K562 (cell line): ENCODE results near the gene HPD. TPM values are rescaled to one million over a fixed set of nuclear protein-coding genes. Genes with fewer than 3 reads are reported as not detected.

ENCODE experiments used
- ARNT ChIP-seq, 2 experiments: fragments of 450-650 bp; IDR thresholded peaks; 2 replicates each; pipeline ENCODE4 v1.6.1; 2016; ENCODE audit warnings: mild to moderate bottlenecking in 1 of 2
- BMI1 ChIP-seq: fragments of 150-350 bp; IDR thresholded peaks from 2 replicates; pipeline ENCODE4 v1.6.1; 2014; ENCODE audit warnings: low read length
- CEBPG ChIP-seq, 3 experiments: fragments of 200-800 bp in 1 of 3; sonication (Bioruptor generic) in 1 of 3; sonication (generic) in 1 of 3; formaldehyde crosslinking in 1 of 3; IDR thresholded peaks in 2 of 3; conservative IDR thresholded peaks in 1 of 3; 2 replicates each; pipeline versions ENCODE4 v1.6.1 to v1.8.0; 2016 to 2022; ENCODE audit warnings: missing compliant biosample characterization in 2 of 3, missing genetic modification characterization in 2 of 3, mild to moderate bottlenecking in 1 of 3, missing genetic modification reagents in 1 of 3
- CHCHD3 ChIP-seq: fragments of 250-450 bp; sonication (Bioruptor Pico); IDR thresholded peaks from 2 replicates; pipeline ENCODE4 v2.1.2; 2022; ENCODE audit warnings: mild to moderate bottlenecking
- COPS2 ChIP-seq: fragments of 450-650 bp; conservative IDR thresholded peaks from 2 replicates; pipeline ENCODE4 v1.6.1; 2016; ENCODE audit warnings: mild to moderate bottlenecking, moderate library complexity
- DACH1 ChIP-seq: fragments of 450-650 bp; IDR thresholded peaks from 2 replicates; pipeline ENCODE4 v1.6.1; 2018; ENCODE audit not compliant: partially characterized antibody
- FOXM1 ChIP-seq, 2 experiments: fragments of 450-650 bp in 1 of 2; sonication (generic) in 1 of 2; formaldehyde crosslinking in 1 of 2; IDR thresholded peaks; 2 replicates each; pipeline versions ENCODE4 v1.6.1 to v1.9.0; 2017 to 2022; ENCODE audit warnings: low read depth in 2 of 2, mild to moderate bottlenecking in 2 of 2, missing genetic modification reagents in 1 of 2, moderate library complexity in 1 of 2
- GATAD2B ChIP-seq: fragments of 450-650 bp; IDR thresholded peaks from 2 replicates; pipeline ENCODE4 v1.6.1; 2017; ENCODE audit warnings: mild to moderate bottlenecking, borderline replicate concordance
- RBM25 ChIP-seq: fragments of 200-400 bp; formaldehyde crosslinking; IDR thresholded peaks from 2 replicates; pipeline ENCODE4 v1.6.1; 2018; ENCODE audit warnings: low read length, low read depth, moderate library complexity; ENCODE audit not compliant: severe bottlenecking
- RUNX1 ChIP-seq: sonication (generic); IDR thresholded peaks from 2 replicates; pipeline ENCODE4 v1.6.1; 2016; ENCODE audit warnings: antibody characterized with exemption, low read depth
- TFAM ChIP-seq: fragments of 250-450 bp; sonication (Bioruptor Pico); conservative IDR thresholded peaks from 2 replicates; pipeline ENCODE4 v1.5.0; 2021; ENCODE audit warnings: mild to moderate bottlenecking, moderate library complexity
- ZBTB1 ChIP-seq: sonication (generic); formaldehyde crosslinking; IDR thresholded peaks from 2 replicates; pipeline ENCODE4 v1.8.1; 2023; ENCODE audit warnings: missing genetic modification reagents, low read depth, mild to moderate bottlenecking, borderline replicate concordance
- ZFP1 ChIP-seq: fragments of 450-650 bp; formaldehyde crosslinking; IDR thresholded peaks from 2 replicates; pipeline ENCODE4 v1.4.0; 2020; ENCODE audit warnings: mild to moderate bottlenecking, mixed read lengths
- ZNF140 ChIP-seq: fragments of 250-450 bp; sonication (Bioruptor Pico); IDR thresholded peaks from 2 replicates; pipeline ENCODE4 v1.8.0; 2021; ENCODE audit warnings: moderate library complexity, mild to moderate bottlenecking, inconsistent platforms
- polyA plus RNA-seq, 8 experiments: library from polyadenylated mRNA; depleted of rRNA in 4 of 8; stranded (reverse) in 5 of 8; unstranded in 3 of 8; fragments of >200 nt; fragmentation: Nextera tagmentation in 2 of 8; fragmentation: Illumina TruSeq in 1 of 8; extraction: Ambion mirVana in 2 of 8; extraction: Trizol in 1 of 8; gene quantifications; 2 replicates each; pipeline versions ENCODE4 v1.2.1 to v1.2.3, GENCODE V29; 2011 to 2014; ENCODE audit warnings: inconsistent platforms in 1 of 8, missing spikeins in 1 of 8
- total RNA-seq, 7 experiments: library from RNA; depleted of rRNA in 6 of 7; stranded (reverse); fragments of >200 nt in 6 of 7; fragmentation: Illumina TruSeq in 2 of 7; extraction: Trizol in 2 of 7; gene quantifications; 2 replicates each; pipeline versions ENCODE4 v1.2.1 to v1.2.3, GENCODE V29; 2011 to 2021; ENCODE audit warnings: low replicate concordance in 1 of 7
- TF ChIP-seq, protein P1 (sequence below): fragments of 450-650 bp; formaldehyde crosslinking; IDR thresholded peaks from 2 replicates; pipeline ENCODE4 v1.4.0; 2022; ENCODE audit warnings: missing genetic modification characterization
- TF ChIP-seq, protein P2 (sequence below): sonication (generic); formaldehyde crosslinking; IDR thresholded peaks from 2 replicates; pipeline ENCODE4 v1.8.1; 2022; ENCODE audit warnings: missing genetic modification reagents
- TF ChIP-seq, protein P3 (sequence below): fragments of 250-450 bp; sonication (Bioruptor Pico); IDR thresholded peaks from 2 replicates; pipeline ENCODE4 v1.4.0; 2020; ENCODE audit warnings: mild to moderate bottlenecking, moderate library complexity, borderline replicate concordance
- TF ChIP-seq, protein P4 (sequence below), 2 experiments: fragments of 150-350 bp in 1 of 2; IDR thresholded peaks; 2 replicates each; pipeline ENCODE4 v1.6.1; 2012 to 2016; ENCODE audit warnings: low read depth in 2 of 2, low read length in 2 of 2, mild to moderate bottlenecking in 1 of 2, moderate library complexity in 1 of 2

Gene HPD
- total and polyA plus RNA-seq, 9 of the 15 experiments (the other 6 are each of a cell fraction or from before 2014, with no cell fraction given): 0.06 to 0.29 (median 0.07) TPM; not detected in 4

DNA sequence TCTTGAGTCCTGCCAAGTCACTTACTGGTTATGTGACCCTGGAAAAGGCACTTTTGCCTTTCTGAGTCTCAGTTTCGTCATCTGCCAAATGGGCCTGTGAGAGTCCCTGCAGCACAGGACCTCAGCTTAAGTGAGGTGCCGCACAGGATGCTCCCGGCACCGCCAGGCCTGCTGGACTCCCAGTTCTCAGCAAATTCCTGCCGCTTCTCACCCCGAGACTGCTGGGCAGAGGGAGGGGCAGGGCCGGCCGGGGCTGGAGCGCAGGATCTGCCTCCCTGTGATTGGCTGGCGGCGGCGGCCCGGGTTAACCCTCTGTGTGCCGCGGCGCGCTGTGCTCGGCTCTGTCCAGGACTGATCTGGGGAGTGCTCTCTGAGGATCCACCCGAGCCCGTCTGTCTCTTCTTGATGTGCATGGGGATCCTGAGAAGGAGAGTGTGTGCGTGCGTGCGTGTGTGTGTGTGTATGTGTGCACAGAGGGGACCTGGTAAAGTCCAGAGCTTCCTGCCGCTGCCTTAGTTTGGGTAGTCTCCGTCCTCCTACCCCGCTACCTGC is 46.3 kb downstream of the HPD start (continued):
- TF ChIP-seq, protein P1, sequence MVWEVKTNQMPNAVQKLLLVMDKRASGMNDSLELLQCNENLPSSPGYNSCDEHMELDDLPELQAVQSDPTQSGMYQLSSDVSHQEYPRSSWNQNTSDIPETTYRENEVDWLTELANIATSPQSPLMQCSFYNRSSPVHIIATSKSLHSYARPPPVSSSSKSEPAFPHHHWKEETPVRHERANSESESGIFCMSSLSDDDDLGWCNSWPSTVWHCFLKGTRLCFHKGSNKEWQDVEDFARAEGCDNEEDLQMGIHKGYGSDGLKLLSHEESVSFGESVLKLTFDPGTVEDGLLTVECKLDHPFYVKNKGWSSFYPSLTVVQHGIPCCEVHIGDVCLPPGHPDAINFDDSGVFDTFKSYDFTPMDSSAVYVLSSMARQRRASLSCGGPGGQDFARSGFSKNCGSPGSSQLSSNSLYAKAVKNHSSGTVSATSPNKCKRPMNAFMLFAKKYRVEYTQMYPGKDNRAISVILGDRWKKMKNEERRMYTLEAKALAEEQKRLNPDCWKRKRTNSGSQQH (CRISPR knock-in tag): no peak
- TF ChIP-seq COPS2 (no peak), CEBPG (CRISPR knock-in tag; IDR thresholded peaks at IDR 0.05) (no peak), CEBPG (tag; conservative IDR thresholded peaks at IDR 0.05 in 1 of 2, IDR thresholded peaks at IDR 0.05 in 1 of 2) (no peak), BMI1 (no peak), ARNT (IDR thresholded peaks at IDR 0.05) (no peak), TFAM (CRISPR knock-in tag) (no peak), ZBTB1 (CRISPR knock-in tag) (no peak), DACH1 (no peak), RUNX1 (0 out of 2 replicates have a peak, but pooled peaks have one; percentile 26), CHCHD3 (CRISPR knock-in tag) (no peak), RBM25 (peak; percentile 96), GATAD2B (no peak), ZFP1 (CRISPR knock-in tag) (no peak), FOXM1 (IDR thresholded peaks at IDR 0.05; ENCODE audit: low read depth) (peak; percentile 56; the same call in 1 of the 2 replicates), FOXM1 (CRISPR knock-in tag; IDR thresholded peaks at IDR 0.05; ENCODE audit: low read depth) (no peak), ZNF140 (CRISPR knock-in tag) (no peak)
- TF ChIP-seq, protein P2, sequence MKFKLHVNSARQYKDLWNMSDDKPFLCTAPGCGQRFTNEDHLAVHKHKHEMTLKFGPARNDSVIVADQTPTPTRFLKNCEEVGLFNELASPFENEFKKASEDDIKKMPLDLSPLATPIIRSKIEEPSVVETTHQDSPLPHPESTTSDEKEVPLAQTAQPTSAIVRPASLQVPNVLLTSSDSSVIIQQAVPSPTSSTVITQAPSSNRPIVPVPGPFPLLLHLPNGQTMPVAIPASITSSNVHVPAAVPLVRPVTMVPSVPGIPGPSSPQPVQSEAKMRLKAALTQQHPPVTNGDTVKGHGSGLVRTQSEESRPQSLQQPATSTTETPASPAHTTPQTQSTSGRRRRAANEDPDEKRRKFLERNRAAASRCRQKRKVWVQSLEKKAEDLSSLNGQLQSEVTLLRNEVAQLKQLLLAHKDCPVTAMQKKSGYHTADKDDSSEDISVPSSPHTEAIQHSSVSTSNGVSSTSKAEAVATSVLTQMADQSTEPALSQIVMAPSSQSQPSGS (CRISPR knock-in tag): no peak
- TF ChIP-seq, protein P3, sequence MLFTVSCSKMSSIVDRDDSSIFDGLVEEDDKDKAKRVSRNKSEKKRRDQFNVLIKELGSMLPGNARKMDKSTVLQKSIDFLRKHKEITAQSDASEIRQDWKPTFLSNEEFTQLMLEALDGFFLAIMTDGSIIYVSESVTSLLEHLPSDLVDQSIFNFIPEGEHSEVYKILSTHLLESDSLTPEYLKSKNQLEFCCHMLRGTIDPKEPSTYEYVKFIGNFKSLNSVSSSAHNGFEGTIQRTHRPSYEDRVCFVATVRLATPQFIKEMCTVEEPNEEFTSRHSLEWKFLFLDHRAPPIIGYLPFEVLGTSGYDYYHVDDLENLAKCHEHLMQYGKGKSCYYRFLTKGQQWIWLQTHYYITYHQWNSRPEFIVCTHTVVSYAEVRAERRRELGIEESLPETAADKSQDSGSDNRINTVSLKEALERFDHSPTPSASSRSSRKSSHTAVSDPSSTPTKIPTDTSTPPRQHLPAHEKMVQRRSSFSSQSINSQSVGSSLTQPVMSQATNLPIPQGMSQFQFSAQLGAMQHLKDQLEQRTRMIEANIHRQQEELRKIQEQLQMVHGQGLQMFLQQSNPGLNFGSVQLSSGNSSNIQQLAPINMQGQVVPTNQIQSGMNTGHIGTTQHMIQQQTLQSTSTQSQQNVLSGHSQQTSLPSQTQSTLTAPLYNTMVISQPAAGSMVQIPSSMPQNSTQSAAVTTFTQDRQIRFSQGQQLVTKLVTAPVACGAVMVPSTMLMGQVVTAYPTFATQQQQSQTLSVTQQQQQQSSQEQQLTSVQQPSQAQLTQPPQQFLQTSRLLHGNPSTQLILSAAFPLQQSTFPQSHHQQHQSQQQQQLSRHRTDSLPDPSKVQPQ (CRISPR knock-in tag): no peak
- TF ChIP-seq, protein P4, sequence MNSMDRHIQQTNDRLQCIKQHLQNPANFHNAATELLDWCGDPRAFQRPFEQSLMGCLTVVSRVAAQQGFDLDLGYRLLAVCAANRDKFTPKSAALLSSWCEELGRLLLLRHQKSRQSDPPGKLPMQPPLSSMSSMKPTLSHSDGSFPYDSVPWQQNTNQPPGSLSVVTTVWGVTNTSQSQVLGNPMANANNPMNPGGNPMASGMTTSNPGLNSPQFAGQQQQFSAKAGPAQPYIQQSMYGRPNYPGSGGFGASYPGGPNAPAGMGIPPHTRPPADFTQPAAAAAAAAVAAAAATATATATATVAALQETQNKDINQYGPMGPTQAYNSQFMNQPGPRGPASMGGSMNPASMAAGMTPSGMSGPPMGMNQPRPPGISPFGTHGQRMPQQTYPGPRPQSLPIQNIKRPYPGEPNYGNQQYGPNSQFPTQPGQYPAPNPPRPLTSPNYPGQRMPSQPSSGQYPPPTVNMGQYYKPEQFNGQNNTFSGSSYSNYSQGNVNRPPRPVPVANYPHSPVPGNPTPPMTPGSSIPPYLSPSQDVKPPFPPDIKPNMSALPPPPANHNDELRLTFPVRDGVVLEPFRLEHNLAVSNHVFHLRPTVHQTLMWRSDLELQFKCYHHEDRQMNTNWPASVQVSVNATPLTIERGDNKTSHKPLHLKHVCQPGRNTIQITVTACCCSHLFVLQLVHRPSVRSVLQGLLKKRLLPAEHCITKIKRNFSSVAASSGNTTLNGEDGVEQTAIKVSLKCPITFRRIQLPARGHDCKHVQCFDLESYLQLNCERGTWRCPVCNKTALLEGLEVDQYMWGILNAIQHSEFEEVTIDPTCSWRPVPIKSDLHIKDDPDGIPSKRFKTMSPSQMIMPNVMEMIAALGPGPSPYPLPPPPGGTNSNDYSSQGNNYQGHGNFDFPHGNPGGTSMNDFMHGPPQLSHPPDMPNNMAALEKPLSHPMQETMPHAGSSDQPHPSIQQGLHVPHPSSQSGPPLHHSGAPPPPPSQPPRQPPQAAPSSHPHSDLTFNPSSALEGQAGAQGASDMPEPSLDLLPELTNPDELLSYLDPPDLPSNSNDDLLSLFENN (IDR thresholded peaks at IDR 0.05; ENCODE audit: low read depth in 2 of 2, low read length in 2 of 2): no peak
